ENCODE measurements around the gene RFESD. TPM values are rescaled to one million over a fixed set of nuclear protein-coding genes. Genes with fewer than 3 reads are reported as not detected.
"Not testable (repeated sequence)": the region's sequence is repeated elsewhere in the genome, so short reads cannot be mapped to it uniquely, and the experiment has no call there.

RFESD gene
- polyA plus RNA-seq, 4 donors = 4.4 to 6.3 (median 5.4) TPM

DNA sequence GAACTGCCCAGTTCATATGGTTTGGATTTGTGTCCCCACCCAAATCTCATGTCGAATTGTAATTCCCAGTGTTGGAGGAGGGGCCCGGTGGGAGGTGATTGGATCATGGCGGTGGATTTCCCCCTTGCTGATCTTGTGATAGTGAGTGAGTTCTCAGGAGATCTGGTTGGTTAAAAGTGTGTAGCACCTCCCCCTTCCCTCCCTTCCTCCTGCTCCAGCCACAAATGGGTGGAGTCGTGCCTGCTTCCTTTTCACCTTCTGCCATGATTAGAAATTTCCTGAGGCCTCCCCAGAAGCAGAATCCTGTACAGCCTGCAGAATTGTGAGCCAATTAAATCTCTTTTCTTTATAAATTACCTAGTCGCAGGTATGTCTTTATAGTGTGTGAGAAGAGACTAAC, 59.6 kb downstream of the RFESD start:
- not testable (repeated sequence) for DNase-seq (ENCODE audit: low read depth in 4 of 4, low spot score in 3 of 4)

- no peak for DNase-seq (ENCODE audit: low read depth in 4 of 4, low spot score in 3 of 4)
These were observed 60.5 kb downstream of the RFESD start for GRCh38 chr5:95707055-95707454.

Other genes starting within 250 kb of the RFESD start
- 10 to 100 TPM; 74.9 to 95.9 (median 91.4) TPM for gene SKIC3, start 91.8 kb upstream of the RFESD start, polyA plus RNA-seq (ENCODE audit: insufficient read length in 4 of 4)
- 10 to 100 TPM; 14.3 to 17.2 (median 16.2) TPM for gene ARSK, start 91.7 kb upstream of the RFESD start, polyA plus RNA-seq (ENCODE audit: insufficient read length in 4 of 4)
- under 1 TPM in 1 of 4 donors, not detected in 3; 0.04 TPM for gene GPR150, start 26.7 kb upstream of the RFESD start, polyA plus RNA-seq (ENCODE audit: insufficient read length in 4 of 4)
- gene SPATA9, start 36.2 kb downstream of the RFESD start, polyA plus RNA-seq (ENCODE audit: insufficient read length in 4 of 4) = 1 to 10 TPM; 1.1 to 2.3 (median 1.5) TPM
- gene RHOBTB3, start 84.6 kb downstream of the RFESD start, polyA plus RNA-seq (ENCODE audit: insufficient read length in 4 of 4) = 10 to 100 TPM; 72.5 to 80.2 (median 78.4) TPM
- gene GLRX, start 175.9 kb downstream of the RFESD start, polyA plus RNA-seq (ENCODE audit: insufficient read length in 4 of 4) = 10 to 100 TPM; 56.1 to 69.8 (median 66.8) TPM

All from right renal pelvis (tissue), 4 donors.